GM12864 (cell line): ENCODE measurements around the gene GDPD2.

Experiments
- DNase-seq: peaks from one replicate; pipeline ENCODE4 v3.0.0-alpha.2; 2011; ENCODE audit warnings: low read depth
- H3K4me3 ChIP-seq: 2 replicates; pipeline ENCODE4 v1.5.1; 2011; ENCODE audit warnings: mild to moderate bottlenecking, low read depth, low read length, control low read depth
- TF ChIP-seq, protein P1 (sequence below): IDR thresholded peaks from 2 replicates; pipeline ENCODE4 v1.5.1; 2011; ENCODE audit warnings: low read depth, mild to moderate bottlenecking, moderate library complexity, low read length, control low read depth, inconsistent platforms; ENCODE audit errors: missing control alignments

Gene GDPD2

DNA sequence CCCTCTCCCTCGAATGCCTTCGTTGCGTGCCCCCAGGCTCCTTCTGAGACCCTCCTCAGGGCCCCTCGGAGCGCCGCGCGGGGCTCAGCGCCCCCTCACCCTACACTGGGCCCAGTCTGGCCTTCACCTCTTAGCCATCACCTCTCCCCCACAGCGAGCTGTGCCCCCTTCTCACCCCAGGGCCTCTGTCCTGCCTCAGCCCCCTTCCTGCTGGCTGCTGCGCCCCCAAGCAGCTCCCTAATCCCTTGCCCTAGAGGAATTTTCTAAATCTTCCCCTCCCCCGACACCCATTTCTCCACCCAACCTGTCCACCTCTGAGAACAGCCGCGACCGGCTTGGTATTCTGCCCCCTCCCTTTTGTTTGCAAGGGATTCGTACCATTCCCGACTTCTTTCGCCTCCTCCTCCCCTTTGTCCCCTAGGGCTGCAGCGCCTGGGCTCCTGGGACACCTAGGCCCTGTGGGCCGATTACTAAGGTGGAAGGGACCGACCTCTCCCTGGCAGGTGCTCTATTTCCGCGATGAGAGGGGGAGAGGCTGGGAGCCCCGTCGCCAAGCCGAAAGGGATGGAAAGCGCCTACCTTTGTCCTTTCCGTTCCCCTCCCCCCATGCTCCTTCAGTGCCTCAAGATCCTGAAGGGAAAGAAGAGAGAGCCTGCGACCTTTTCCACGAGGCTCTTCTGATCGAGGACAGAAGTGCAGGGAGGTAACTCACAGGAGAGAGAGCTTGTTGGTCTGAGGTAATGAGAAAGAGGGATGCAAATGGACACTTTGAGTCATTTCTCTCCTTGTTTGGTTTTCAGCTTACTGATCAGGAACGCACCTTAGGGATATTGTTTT lies 32.5 kb downstream of the GDPD2 start:
- no peak for DNase-seq
- peak overlapping the region; percentile 57 for H3K4me3 ChIP-seq
- TF ChIP-seq, protein P1, sequence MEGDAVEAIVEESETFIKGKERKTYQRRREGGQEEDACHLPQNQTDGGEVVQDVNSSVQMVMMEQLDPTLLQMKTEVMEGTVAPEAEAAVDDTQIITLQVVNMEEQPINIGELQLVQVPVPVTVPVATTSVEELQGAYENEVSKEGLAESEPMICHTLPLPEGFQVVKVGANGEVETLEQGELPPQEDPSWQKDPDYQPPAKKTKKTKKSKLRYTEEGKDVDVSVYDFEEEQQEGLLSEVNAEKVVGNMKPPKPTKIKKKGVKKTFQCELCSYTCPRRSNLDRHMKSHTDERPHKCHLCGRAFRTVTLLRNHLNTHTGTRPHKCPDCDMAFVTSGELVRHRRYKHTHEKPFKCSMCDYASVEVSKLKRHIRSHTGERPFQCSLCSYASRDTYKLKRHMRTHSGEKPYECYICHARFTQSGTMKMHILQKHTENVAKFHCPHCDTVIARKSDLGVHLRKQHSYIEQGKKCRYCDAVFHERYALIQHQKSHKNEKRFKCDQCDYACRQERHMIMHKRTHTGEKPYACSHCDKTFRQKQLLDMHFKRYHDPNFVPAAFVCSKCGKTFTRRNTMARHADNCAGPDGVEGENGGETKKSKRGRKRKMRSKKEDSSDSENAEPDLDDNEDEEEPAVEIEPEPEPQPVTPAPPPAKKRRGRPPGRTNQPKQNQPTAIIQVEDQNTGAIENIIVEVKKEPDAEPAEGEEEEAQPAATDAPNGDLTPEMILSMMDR = no peak

DNA sequence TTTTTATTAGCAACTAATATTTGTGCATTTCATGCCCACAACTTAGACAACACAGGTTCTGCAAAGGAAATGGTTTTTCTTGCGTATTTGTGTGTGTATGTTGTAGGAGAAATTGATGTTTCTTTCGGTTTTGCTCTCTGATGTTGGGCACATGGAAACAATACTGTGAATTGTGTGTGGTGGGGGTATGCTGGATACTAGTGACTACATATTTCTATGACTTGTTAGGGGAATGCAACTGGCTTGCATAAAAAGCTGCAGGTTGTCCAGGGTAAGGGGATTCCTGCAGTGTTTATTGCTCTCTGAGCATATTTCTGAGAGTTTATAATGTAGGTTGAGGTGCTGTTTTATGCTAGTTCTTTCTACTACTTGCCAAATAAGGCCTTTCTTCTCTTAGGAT lies 33.1 kb downstream of the GDPD2 start:
- TF ChIP-seq, protein P1 = no peak
- peak overlapping the region; percentile 57; the same call in 1 of the 2 replicates for H3K4me3 ChIP-seq
- DNase-seq = no peak

DNA sequence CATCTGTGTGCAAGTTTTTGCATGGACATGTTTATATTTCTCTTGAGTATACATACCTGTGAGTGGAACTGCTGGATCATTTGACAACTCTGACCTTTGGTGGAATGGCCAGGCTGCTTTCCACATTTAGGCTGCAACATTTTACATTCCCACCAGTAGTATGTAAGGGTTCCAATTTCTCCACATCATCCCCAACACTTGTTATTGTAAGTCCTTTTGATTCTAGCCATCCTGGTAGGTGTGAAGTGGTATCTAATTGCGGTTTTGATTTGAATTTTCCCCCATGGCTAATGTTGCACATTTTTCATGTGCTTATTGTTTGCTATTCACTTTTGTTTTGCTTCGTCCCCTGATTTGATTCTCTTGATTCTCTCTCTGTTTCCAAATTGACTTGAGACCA lies 37.9 kb downstream of the GDPD2 start:
- TF ChIP-seq, protein P1 = no peak
- no peak for DNase-seq
- no peak overlapping the region for H3K4me3 ChIP-seq

DNA sequence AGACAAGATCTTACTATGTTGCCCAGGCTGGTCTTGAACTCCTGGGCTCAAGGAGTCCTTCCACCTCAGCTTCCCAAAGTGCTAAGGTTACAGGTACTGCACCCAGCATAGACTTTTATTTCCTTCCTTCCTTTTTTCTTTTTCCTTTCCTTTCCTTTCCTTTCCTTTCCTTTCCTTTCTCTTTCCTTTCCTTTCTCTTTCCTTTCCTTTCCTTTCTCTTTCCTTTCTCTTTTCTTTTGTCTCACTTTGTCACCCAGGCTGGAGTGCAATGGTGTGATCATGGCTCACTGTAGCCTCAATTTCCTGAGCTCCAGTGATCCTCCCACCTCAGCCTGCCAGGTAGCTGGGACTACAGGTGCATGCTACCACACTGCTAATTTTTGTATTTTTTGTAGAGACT lies 40.9 kb downstream of the GDPD2 start:
- no peak for DNase-seq
- TF ChIP-seq, protein P1 = no peak
- H3K4me3 ChIP-seq = no peak overlapping the region

DNA sequence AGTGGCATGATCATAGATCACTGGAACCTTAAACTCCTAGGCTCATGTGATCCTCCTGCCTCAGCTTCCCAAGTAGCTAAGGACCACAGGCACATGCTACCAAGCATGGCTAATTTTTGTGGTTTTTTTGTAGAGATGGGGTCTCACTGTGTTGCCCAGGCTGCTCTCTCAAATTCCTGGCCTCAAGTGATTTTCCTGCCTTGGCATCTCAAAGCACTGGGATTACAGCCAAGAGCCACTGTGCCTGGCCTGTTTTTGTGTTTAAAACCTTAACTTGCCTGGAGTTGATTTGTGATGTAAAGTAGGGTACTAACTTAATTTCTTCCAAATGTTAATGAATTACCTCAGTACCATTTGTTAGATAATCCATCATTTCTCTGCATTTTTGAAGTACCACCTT lies 43.9 kb downstream of the GDPD2 start:
- H3K4me3 ChIP-seq = no peak overlapping the region
- TF ChIP-seq, protein P1 = no peak
- DNase-seq = no peak

DNA sequence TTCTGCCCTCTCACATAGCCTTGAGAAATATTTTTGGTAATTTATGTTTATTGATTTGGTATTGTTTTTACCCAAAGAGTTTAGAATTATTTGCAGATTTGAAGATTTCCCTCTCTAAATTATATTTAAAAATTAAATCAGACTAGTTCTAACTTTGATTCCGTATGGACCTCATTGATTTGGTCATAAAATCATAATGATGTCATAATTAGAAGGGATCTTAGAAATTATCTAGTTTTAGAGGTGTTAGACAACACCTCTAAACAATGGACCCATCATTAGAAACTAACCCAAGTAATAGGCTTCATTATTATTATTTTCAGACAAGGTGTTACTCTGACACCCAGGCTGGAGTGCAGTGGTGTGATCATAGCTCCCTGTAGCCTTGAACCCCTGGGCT lies 45.6 kb downstream of the GDPD2 start:
- TF ChIP-seq, protein P1 = no peak

DNA sequence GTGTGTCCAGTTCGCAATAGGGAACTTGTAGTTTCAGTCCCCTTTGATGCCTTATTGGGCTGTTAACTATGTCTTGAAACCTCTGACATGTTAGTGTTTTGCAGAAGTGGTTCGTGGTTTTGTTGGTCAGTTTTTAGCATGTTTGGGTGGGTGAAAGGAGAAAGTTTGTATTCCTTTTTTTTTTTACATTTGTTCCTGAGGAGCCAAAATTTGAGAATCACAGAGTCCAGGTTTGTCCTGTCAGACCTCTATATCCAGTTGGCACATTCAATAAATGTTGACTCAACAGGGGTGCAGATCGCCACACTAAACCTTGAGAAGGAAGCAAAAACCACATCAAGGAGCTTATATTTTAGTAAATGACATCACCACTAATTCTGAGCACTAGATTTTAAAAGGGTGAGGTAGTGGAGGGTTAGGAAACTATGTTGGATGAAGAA lies 47.8 kb downstream of the GDPD2 start:
- no peak overlapping the region for H3K4me3 ChIP-seq
- no peak for DNase-seq
- TF ChIP-seq, protein P1 = no peak

More for the DNA sequence above, 45.6 kb downstream of the GDPD2 start:
- no peak overlapping the region for H3K4me3 ChIP-seq
- DNase-seq = no peak
